ENCODE results near the gene CSK.
A peak's percentile ranks its signal among the peaks of the same experiment; 100 is the strongest.
"Not testable (repeated sequence)": the region's sequence is repeated elsewhere in the genome, so short reads cannot be mapped to it uniquely, and the experiment has no call there.

Gene CSK

GRCh38 chr15:74785194-74786032 is 3.5 kb downstream of the CSK start:
- H3K27ac ChIP-seq (ENCODE audit: low read length) = peak overlapping the region; percentile 97
- no peaks in the 10 kb centered on the region for H4K20me1 ChIP-seq (ENCODE audit: insufficient read depth, low read length)
- no peaks in the 10 kb centered on the region; the same call in 1 of the 2 replicates for H3K9me3 ChIP-seq (ENCODE audit: insufficient read depth, low read length)
- TF ChIP-seq EZH2phosphoT487 (IDR thresholded peaks at IDR 0.05; ENCODE audit: low read depth) = no peak
- TF ChIP-seq CTCF (IDR thresholded peaks at IDR 0.05; ENCODE audit: low read depth, low read length) = no peak; the same call in 1 of the 2 replicates
- peak overlapping the region; percentile 100 for H3K4me2 ChIP-seq (ENCODE audit: low read length)
- no peaks in the 10 kb centered on the region for H3K27me3 ChIP-seq (ENCODE audit: low read depth, low read length)
- peaks cover 99% of the 10 kb centered on the region for H3K79me2 ChIP-seq (ENCODE audit: low read length)
- peak overlapping the region; percentile 100 for H3K9ac ChIP-seq (ENCODE audit: low read length)
- no peak overlapping the region for H2AFZ ChIP-seq (ENCODE audit: low read depth, low read length)
- H3K36me3 ChIP-seq (replicated peaks; ENCODE audit: low read depth, low read length) = peaks cover 60% of the 10 kb centered on the region
- peaks cover 79% of the 10 kb centered on the region for H3K4me1 ChIP-seq (ENCODE audit: low read length)
- peak overlapping the region; percentile 93 for H3K4me3 ChIP-seq (ENCODE audit: low read length)

- Histone ChIP-seq H3K79me2 (ENCODE audit: low read length) (peaks cover 99% of the 10 kb centered on the region), H3K4me2 (ENCODE audit: low read length) (peak overlapping the region; percentile 100), H3K4me3 (ENCODE audit: low read length) (peak overlapping the region; percentile 93), H3K4me1 (ENCODE audit: low read length) (peaks cover 79% of the 10 kb centered on the region), H3K36me3 (replicated peaks; ENCODE audit: low read depth, low read length) (peaks cover 66% of the 10 kb centered on the region), H3K27ac (ENCODE audit: low read length) (peak overlapping the region; percentile 97), H3K9ac (ENCODE audit: low read length) (peak overlapping the region; percentile 100)
- not testable (repeated sequence) for H2AFZ ChIP-seq (ENCODE audit: low read depth, low read length); H3K9me3 ChIP-seq (ENCODE audit: insufficient read depth, low read length); H3K27me3 ChIP-seq (ENCODE audit: low read depth, low read length); H4K20me1 ChIP-seq (ENCODE audit: insufficient read depth, low read length)
These were observed 4.2 kb downstream of the CSK start for GRCh38 chr15:74786081-74786480.

- Histone ChIP-seq H4K20me1 (ENCODE audit: insufficient read depth, low read length) (peaks cover 7% of the 10 kb centered on the region), H3K27me3 (ENCODE audit: low read depth, low read length) (no peaks in the 10 kb centered on the region), H3K4me3 (ENCODE audit: low read length) (peak overlapping the region; percentile 93), H3K79me2 (ENCODE audit: low read length) (peaks cover 99% of the 10 kb centered on the region), H3K9me3 (ENCODE audit: insufficient read depth, low read length) (no peaks in the 10 kb centered on the region; the same call in 1 of the 2 replicates), H3K36me3 (replicated peaks; ENCODE audit: low read depth, low read length) (peaks cover 72% of the 10 kb centered on the region), H3K4me1 (ENCODE audit: low read length) (peaks cover 81% of the 10 kb centered on the region), H2AFZ (ENCODE audit: low read depth, low read length) (no peak overlapping the region), H3K27ac (ENCODE audit: low read length) (peak overlapping the region; percentile 97), H3K9ac (ENCODE audit: low read length) (peak overlapping the region; percentile 100), H3K4me2 (ENCODE audit: low read length) (peak overlapping the region; percentile 100)
- TF ChIP-seq CTCF (IDR thresholded peaks at IDR 0.05; ENCODE audit: low read depth, low read length) (no peak), EZH2phosphoT487 (IDR thresholded peaks at IDR 0.05; ENCODE audit: low read depth) (no peak)
These were observed 4.8 kb downstream of the CSK start for GRCh38 chr15:74786551-74787165.

- Histone ChIP-seq H3K27ac (ENCODE audit: low read length) (peak overlapping the region; percentile 97), H3K27me3 (ENCODE audit: low read depth, low read length) (no peaks in the 10 kb centered on the region), H4K20me1 (ENCODE audit: insufficient read depth, low read length) (peaks cover 14% of the 10 kb centered on the region), H3K9ac (ENCODE audit: low read length) (peak overlapping the region; percentile 100), H3K36me3 (replicated peaks; ENCODE audit: low read depth, low read length) (peaks cover 80% of the 10 kb centered on the region), H3K79me2 (ENCODE audit: low read length) (peaks cover 99% of the 10 kb centered on the region), H3K4me2 (ENCODE audit: low read length) (peak overlapping the region; percentile 100), H2AFZ (ENCODE audit: low read depth, low read length) (no peak overlapping the region), H3K4me3 (ENCODE audit: low read length) (peak overlapping the region; percentile 93), H3K9me3 (ENCODE audit: insufficient read depth, low read length) (no peaks in the 10 kb centered on the region; the same call in 1 of the 2 replicates), H3K4me1 (ENCODE audit: low read length) (peaks cover 89% of the 10 kb centered on the region)
- peak; percentile 90 for TF ChIP-seq CTCF (IDR thresholded peaks at IDR 0.05; ENCODE audit: low read depth, low read length)
- TF ChIP-seq EZH2phosphoT487 (IDR thresholded peaks at IDR 0.05; ENCODE audit: low read depth) = no peak
These were observed 5.6 kb downstream of the CSK start for GRCh38 chr15:74787251-74788041.
